SW 1271 (cell line): Measurements from ENCODE around the gene ROR1.

Experiments used
- DNase-seq, 2 experiments: peaks; one replicate each; lab custom pipeline; 2025; lab: John Stamatoyannopoulos, UW

ROR1 gene

GRCh38 chr1:63909526-63909925 lies 135.7 kb downstream of the ROR1 start:
- no peak for DNase-seq

- no peak for DNase-seq
These were observed 137.2 kb downstream of the ROR1 start for GRCh38 chr1:63911049-63911448.

- no peak for DNase-seq
These were observed 138.8 kb downstream of the ROR1 start for GRCh38 chr1:63912643-63913042.

- DNase-seq: no peak
These were observed 139.7 kb downstream of the ROR1 start for GRCh38 chr1:63913533-63913932.

- DNase-seq: no peak
These were observed 140.4 kb downstream of the ROR1 start for GRCh38 chr1:63914241-63914640.

- no peak for DNase-seq
These were observed 140.9 kb downstream of the ROR1 start for GRCh38 chr1:63914706-63915105.

- DNase-seq: peak in 1 of 2 experiments; percentile 10
These were observed 141.3 kb downstream of the ROR1 start for GRCh38 chr1:63915121-63915520.

- DNase-seq: no peak
These were observed 142.9 kb downstream of the ROR1 start for GRCh38 chr1:63916485-63917360.

- DNase-seq: no peak
These were observed 144.0 kb downstream of the ROR1 start for GRCh38 chr1:63917571-63918417.

GRCh38 chr1:63918418-63918945 lies 144.7 kb downstream of the ROR1 start:
- DNase-seq: no peak

GRCh38 chr1:63920154-63921117 lies 146.6 kb downstream of the ROR1 start:
- DNase-seq: peak; percentile 62

GRCh38 chr1:63921359-63921758 lies 147.5 kb downstream of the ROR1 start:
- no peak for DNase-seq

GRCh38 chr1:63921802-63922201 lies 148.0 kb downstream of the ROR1 start:
- DNase-seq: no peak

- no peak for DNase-seq
These were observed 149.0 kb downstream of the ROR1 start for GRCh38 chr1:63922848-63923247.

GRCh38 chr1:63923302-63923701 lies 149.5 kb downstream of the ROR1 start:
- DNase-seq: no peak

GRCh38 chr1:63924600-63924999 lies 150.8 kb downstream of the ROR1 start:
- peak in 1 of 2 experiments; percentile 2 for DNase-seq

- DNase-seq: no peak
These were observed 154.6 kb downstream of the ROR1 start for GRCh38 chr1:63928186-63929105.

GRCh38 chr1:63929106-63929478 lies 155.3 kb downstream of the ROR1 start:
- DNase-seq: no peak

GRCh38 chr1:63931468-63931867 lies 157.7 kb downstream of the ROR1 start:
- DNase-seq: peak in 1 of 2 experiments; percentile 5

GRCh38 chr1:63934697-63935096 lies 160.9 kb downstream of the ROR1 start:
- no peak for DNase-seq
